Ishikawa (cell line): ENCODE data around the gene SAP25.

Experiments
- CEBPB ChIP-seq: IDR thresholded peaks from 2 replicates; pipeline ENCODE4 v1.6.1; 2012
- CREB1 ChIP-seq: IDR thresholded peaks from 2 replicates; pipeline ENCODE4 v1.6.1; 2012; ENCODE audit warnings: low read depth
- EGR1 ChIP-seq: IDR thresholded peaks from 2 replicates; pipeline ENCODE4 v1.6.1; 2012
- EP300 ChIP-seq: IDR thresholded peaks from 2 replicates; pipeline ENCODE4 v1.6.1; 2012; ENCODE audit warnings: borderline replicate concordance
- FOXM1 ChIP-seq: IDR thresholded peaks from 2 replicates; pipeline ENCODE4 v1.6.1; 2012; ENCODE audit warnings: low read depth, borderline replicate concordance
- MAX ChIP-seq: IDR thresholded peaks from 2 replicates; pipeline ENCODE4 v1.6.1; 2012
- NFIC ChIP-seq: IDR thresholded peaks from 2 replicates; pipeline ENCODE4 v1.6.1; 2012
- RAD21 ChIP-seq: IDR thresholded peaks from 2 replicates; pipeline ENCODE4 v1.6.1; 2012; ENCODE audit warnings: low read depth
- REST ChIP-seq: IDR thresholded peaks from 2 replicates; pipeline ENCODE4 v1.6.1; 2012; ENCODE audit warnings: low read depth, mild to moderate bottlenecking
- TAF1 ChIP-seq: IDR thresholded peaks from 2 replicates; pipeline ENCODE4 v1.6.1; 2012; ENCODE audit warnings: low read depth, mild to moderate bottlenecking
- TCF12 ChIP-seq: IDR thresholded peaks from 2 replicates; pipeline ENCODE4 v1.6.1; 2012; ENCODE audit warnings: low read depth
- TEAD4 ChIP-seq: IDR thresholded peaks from 2 replicates; pipeline ENCODE4 v1.6.1; 2012
- USF1 ChIP-seq: IDR thresholded peaks from 2 replicates; pipeline ENCODE4 v1.6.1; 2012
- YY1 ChIP-seq: IDR thresholded peaks from 2 replicates; pipeline ENCODE4 v1.6.1; 2012; ENCODE audit warnings: low read depth
- ZBTB7A ChIP-seq: IDR thresholded peaks from 2 replicates; pipeline ENCODE4 v1.6.1; 2012; ENCODE audit warnings: low read depth

SAP25 gene

GRCh38 chr7:100602889-100603725, 29.4 kb upstream of the SAP25 start:
- TF ChIP-seq TCF12 (no peak), USF1 (no peak), EGR1 (no peak), REST (no peak), FOXM1 (no peak), CREB1 (no peak), MAX (no peak), TAF1 (no peak), ZBTB7A (no peak), CEBPB (no peak), YY1 (no peak), RAD21 (no peak)

- TF ChIP-seq RAD21 (no peak), EGR1 (no peak), CEBPB (no peak), TCF12 (no peak), TEAD4 (no peak), MAX (no peak)
Measured at GRCh38 chr7:100600730-100601038, 27.0 kb upstream of the SAP25 start.

GRCh38 chr7:100599911-100600729, 26.4 kb upstream of the SAP25 start:
- no peak for TF ChIP-seq TEAD4
- no peak for TF ChIP-seq CEBPB
- TF ChIP-seq CREB1: no peak
- TF ChIP-seq FOXM1: no peak
- no peak for TF ChIP-seq NFIC
- TF ChIP-seq EP300: no peak
- no peak for TF ChIP-seq USF1
- no peak for TF ChIP-seq MAX
- no peak for TF ChIP-seq TAF1
- TF ChIP-seq YY1: no peak
- TF ChIP-seq TCF12: no peak

- TF ChIP-seq TCF12 (no peak), NFIC (no peak), TAF1 (no peak), ZBTB7A (no peak), MAX (no peak), YY1 (no peak), EGR1 (no peak), FOXM1 (no peak), EP300 (no peak), CEBPB (no peak), RAD21 (no peak), CREB1 (no peak), REST (no peak), USF1 (no peak), TEAD4 (no peak)
Measured at GRCh38 chr7:100598425-100598824, 24.7 kb upstream of the SAP25 start.

GRCh38 chr7:100595188-100595587, 21.5 kb upstream of the SAP25 start:
- TF ChIP-seq ZBTB7A: no peak
- no peak for TF ChIP-seq REST
- TF ChIP-seq EP300: no peak
- TF ChIP-seq YY1: no peak
- TF ChIP-seq TCF12: no peak
- TF ChIP-seq TAF1: no peak
- no peak for TF ChIP-seq CREB1
- TF ChIP-seq CEBPB: no peak
- TF ChIP-seq MAX: no peak
- TF ChIP-seq USF1: no peak
- no peak for TF ChIP-seq TEAD4
- TF ChIP-seq FOXM1: no peak
